Middle frontal gyrus (tissue), 1 donor: ENCODE data around the gene GCSH.

Experiments used
- DNase-seq: peaks from one replicate; pipeline ENCODE4 v3.0.0-alpha.2; 2015; ENCODE audit warnings: low spot score; ENCODE audit errors: extremely low spot score

GCSH gene

DNA sequence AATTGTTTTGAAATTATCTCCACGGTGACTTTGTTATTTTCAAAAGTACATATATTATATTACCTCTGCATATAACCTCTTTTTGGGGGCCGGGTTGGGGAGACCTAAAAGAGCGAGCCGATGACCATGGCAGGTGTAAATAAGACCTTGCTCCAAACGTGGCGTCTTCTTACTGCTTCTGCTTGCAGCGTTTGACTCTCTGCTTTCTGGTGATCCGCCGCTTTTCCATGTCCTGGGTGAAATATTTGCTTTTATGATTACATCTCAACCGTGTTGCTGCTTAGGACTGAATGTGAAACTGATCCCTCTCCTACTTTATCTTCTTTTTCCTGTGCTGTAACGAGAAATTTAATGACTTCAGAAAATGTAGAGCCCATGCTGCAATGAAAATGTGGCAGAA lies 42.4 kb downstream of the GCSH start:
- no peak for DNase-seq

GRCh38 chr16:81042821-81043220 lies 53.4 kb downstream of the GCSH start:
- DNase-seq = no peak

DNA sequence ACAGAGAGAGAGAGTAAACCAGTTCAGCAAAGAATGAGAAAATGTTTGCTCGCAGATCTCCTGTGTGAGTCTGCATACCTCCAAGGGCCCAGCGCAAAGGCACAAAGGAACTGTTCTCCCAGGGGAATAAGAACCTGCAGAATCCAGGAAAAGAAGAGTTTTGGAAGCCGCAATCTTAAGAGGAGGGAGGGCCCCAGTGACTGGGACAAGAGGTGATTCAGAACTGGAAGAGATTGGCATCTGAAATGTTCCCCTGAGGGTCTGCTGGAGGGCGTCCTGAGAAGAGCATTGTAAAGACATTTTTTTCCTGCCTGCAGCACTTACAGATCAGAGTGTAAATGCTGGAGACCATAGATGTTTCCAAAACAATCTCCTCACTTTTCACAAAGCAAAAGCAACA lies 54.5 kb downstream of the GCSH start:
- DNase-seq = no peak

DNA sequence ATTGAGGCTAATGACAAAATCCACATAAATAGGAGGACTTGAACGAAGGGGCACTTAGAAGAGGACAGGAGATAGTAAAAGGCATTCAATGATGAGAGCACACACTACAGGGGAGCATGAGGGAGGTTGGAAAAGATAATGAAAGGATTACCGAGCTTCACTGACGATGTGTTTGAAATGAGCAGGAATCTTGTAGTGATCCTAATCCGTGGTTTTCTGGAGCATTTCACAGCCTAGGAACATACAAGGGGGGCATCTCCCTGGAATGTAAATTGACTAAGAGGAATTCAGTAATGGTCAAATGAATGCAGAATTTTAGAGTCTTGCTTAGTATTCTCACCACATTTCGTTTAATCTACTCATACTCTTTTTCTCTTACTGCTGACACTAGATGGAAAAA lies 55.4 kb downstream of the GCSH start:
- DNase-seq = no peak

DNA sequence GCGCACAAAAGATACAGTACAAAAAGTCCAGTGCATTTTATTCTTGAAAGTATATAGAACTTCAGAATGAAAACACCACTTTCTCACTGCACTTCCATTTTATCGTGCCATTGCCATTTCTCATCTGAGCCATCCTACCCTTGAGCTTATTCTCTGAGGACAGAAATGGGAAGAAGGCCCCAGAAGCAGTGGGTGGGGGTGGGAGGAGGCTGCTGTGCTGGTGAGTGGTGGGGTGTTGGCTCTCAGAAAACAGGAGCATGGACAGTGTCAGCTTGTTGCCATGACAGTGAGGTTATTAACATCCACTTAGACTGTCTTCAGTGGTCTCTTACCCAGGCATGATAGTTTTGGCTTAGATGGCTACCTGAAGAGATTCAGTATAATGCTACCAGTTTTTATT lies 56.1 kb downstream of the GCSH start:
- DNase-seq = no peak

GRCh38 chr16:81036751-81037350 lies 59.3 kb downstream of the GCSH start:
- DNase-seq = no peak

- no peak for DNase-seq
Measured at GRCh38 chr16:81035975-81036750, 60.0 kb downstream of the GCSH start.

GRCh38 chr16:81035398-81035974 lies 60.7 kb downstream of the GCSH start, which contains the start of gene ATMIN:
Gene ATMIN (plus strand): TSS chr16:81035842. CDS start chr16:81035871, 29 bp downstream.
- DNase-seq = peak; percentile 86
